HEK293 (cell line): ENCODE data around the gene KLHL4.
"Not testable (repeated sequence)": the region's sequence is repeated elsewhere in the genome, so short reads cannot be mapped to it uniquely, and the experiment has no call there.

Experiments used
- CTCF ChIA-PET: fragments of 350-600 bp; formaldehyde crosslinking; extraction: SDS; loops from one replicate; lab custom pipeline; 2021; ENCODE audit warnings: antibody characterized with exemption; lab: Yijun Ruan, JAX
- POLR2A ChIA-PET: fragments of 300-600 bp; formaldehyde crosslinking; extraction: SDS; loops from one replicate; lab custom pipeline; 2020; ENCODE audit warnings: antibody characterized with exemption, inconsistent platforms; lab: Yijun Ruan, JAX
- H3K27ac ChIP-seq: fragments of 200-500 bp; sonication (Bioruptor generic); 2 replicates; pipeline ENCODE4 v1.5.1; 2014; ENCODE audit warnings: low read depth, low read length, control low read depth, inconsistent platforms; ENCODE audit errors: extremely low read depth
- H3K36me3 ChIP-seq, 2 experiments: fragments of 200-500 bp in 1 of 2; sonication (Bioruptor generic) in 1 of 2; 1 replicate in 1 of 2; 2 replicates in 1 of 2; pipeline ENCODE4 v1.5.1; 2014 to 2017; ENCODE audit warnings: inconsistent platforms in 2 of 2, low read length in 2 of 2; ENCODE audit not compliant: control insufficient read depth in 2 of 2, insufficient read depth in 1 of 2
- H3K4me1 ChIP-seq: fragments of 200-500 bp; sonication (Bioruptor generic); 2 replicates; pipeline ENCODE4 v1.5.1; 2014; ENCODE audit warnings: mild to moderate bottlenecking, low read length, inconsistent platforms; ENCODE audit not compliant: control insufficient read depth, insufficient read depth
- H3K4me3 ChIP-seq: 2 replicates; pipeline ENCODE4 v1.5.1; 2011; ENCODE audit warnings: low read depth, mild to moderate bottlenecking, control low read depth, low read length, moderate library complexity
- H3K9me3 ChIP-seq: fragments of 200-500 bp; sonication (Bioruptor generic); 2 replicates; pipeline ENCODE4 v1.5.1; 2014; ENCODE audit warnings: low read depth, low read length, inconsistent platforms; ENCODE audit not compliant: control insufficient read depth, insufficient read depth
- BCL11A ChIP-seq: fragments of 450-650 bp; formaldehyde crosslinking; IDR thresholded peaks from 2 replicates; pipeline ENCODE4 v1.5.1; 2016; ENCODE audit warnings: low read depth, missing biosample characterization, missing genetic modification characterization
- OVOL3 ChIP-seq: fragments of 450-650 bp; formaldehyde crosslinking; IDR thresholded peaks from 2 replicates; pipeline ENCODE4 v1.5.1; 2016; ENCODE audit warnings: missing biosample characterization, missing genetic modification characterization
- ZBTB20 ChIP-seq: fragments of 450-650 bp; formaldehyde crosslinking; IDR thresholded peaks from 2 replicates; pipeline ENCODE4 v1.5.1; 2016; ENCODE audit warnings: missing biosample characterization, missing genetic modification characterization
- ZBTB21 ChIP-seq: fragments of 450-650 bp; formaldehyde crosslinking; IDR thresholded peaks from 2 replicates; pipeline ENCODE4 v1.5.1; 2017; ENCODE audit warnings: missing biosample characterization, missing genetic modification characterization
- ZFP3 ChIP-seq: fragments of 450-650 bp; formaldehyde crosslinking; IDR thresholded peaks from 2 replicates; pipeline ENCODE4 v1.5.1; 2016; ENCODE audit warnings: low read depth, missing biosample characterization, missing genetic modification characterization
- ZFP69B ChIP-seq: fragments of 450-650 bp; formaldehyde crosslinking; IDR thresholded peaks from 2 replicates; pipeline ENCODE4 v1.5.1; 2016; ENCODE audit warnings: missing biosample characterization, missing genetic modification characterization
- ZNF223 ChIP-seq: fragments of 450-650 bp; formaldehyde crosslinking; IDR thresholded peaks from 2 replicates; pipeline ENCODE4 v1.5.1; 2016; ENCODE audit warnings: missing biosample characterization, missing genetic modification characterization
- ZNF24 ChIP-seq: fragments of 450-650 bp; formaldehyde crosslinking; IDR thresholded peaks from 2 replicates; pipeline ENCODE4 v1.5.1; 2016; ENCODE audit warnings: missing biosample characterization, missing genetic modification characterization
- ZNF350 ChIP-seq: fragments of 450-650 bp; formaldehyde crosslinking; IDR thresholded peaks from 2 replicates; pipeline ENCODE4 v1.5.0; 2017; ENCODE audit warnings: missing biosample characterization, mild to moderate bottlenecking, missing genetic modification characterization
- ZNF394 ChIP-seq: fragments of 450-650 bp; formaldehyde crosslinking; IDR thresholded peaks from 2 replicates; pipeline ENCODE4 v1.5.1; 2016; ENCODE audit warnings: missing biosample characterization, missing genetic modification characterization, mild to moderate bottlenecking, moderate library complexity, borderline replicate concordance
- ZNF48 ChIP-seq: fragments of 450-650 bp; formaldehyde crosslinking; IDR thresholded peaks from 2 replicates; pipeline ENCODE4 v1.5.1; 2016; ENCODE audit warnings: missing biosample characterization, missing genetic modification characterization
- ZNF529 ChIP-seq: fragments of 450-650 bp; formaldehyde crosslinking; IDR thresholded peaks from 2 replicates; pipeline ENCODE4 v1.5.1; 2017; ENCODE audit warnings: missing genetic modification characterization, missing biosample characterization; ENCODE audit not compliant: insufficient replicate concordance
- ZNF660 ChIP-seq: fragments of 450-650 bp; IDR thresholded peaks from 2 replicates; pipeline ENCODE4 v1.5.1; 2018; ENCODE audit warnings: missing biosample characterization, mild to moderate bottlenecking, missing genetic modification characterization
- ZNF843 ChIP-seq: fragments of 450-650 bp; formaldehyde crosslinking; IDR thresholded peaks from 2 replicates; pipeline ENCODE4 v1.5.1; 2016; ENCODE audit warnings: missing biosample characterization, missing genetic modification characterization
- TF ChIP-seq, protein P1 (sequence below): fragments of 450-650 bp; IDR thresholded peaks from 2 replicates; pipeline ENCODE4 v1.5.1; 2018; ENCODE audit warnings: missing biosample characterization, missing genetic modification characterization
- TF ChIP-seq, protein P2 (sequence below): fragments of 450-650 bp; formaldehyde crosslinking; IDR thresholded peaks from 2 replicates; pipeline ENCODE4 v1.5.0; 2017; ENCODE audit warnings: missing biosample characterization, missing genetic modification characterization, borderline replicate concordance
- TF ChIP-seq, protein P3 (sequence below): fragments of 450-650 bp; formaldehyde crosslinking; IDR thresholded peaks from 2 replicates; pipeline ENCODE4 v1.5.1; 2016; ENCODE audit warnings: missing biosample characterization, missing genetic modification characterization
- TF ChIP-seq, protein P4 (sequence below): fragments of 450-650 bp; formaldehyde crosslinking; IDR thresholded peaks from 2 replicates; pipeline ENCODE4 v1.5.1; 2016; ENCODE audit warnings: missing biosample characterization, missing genetic modification characterization
- TF ChIP-seq, protein P5 (sequence below): fragments of 450-650 bp; formaldehyde crosslinking; conservative IDR thresholded peaks from 2 replicates; pipeline ENCODE4 v1.5.1; 2016; ENCODE audit warnings: low read depth, missing biosample characterization, missing genetic modification characterization

The KLHL4 gene

DNA sequence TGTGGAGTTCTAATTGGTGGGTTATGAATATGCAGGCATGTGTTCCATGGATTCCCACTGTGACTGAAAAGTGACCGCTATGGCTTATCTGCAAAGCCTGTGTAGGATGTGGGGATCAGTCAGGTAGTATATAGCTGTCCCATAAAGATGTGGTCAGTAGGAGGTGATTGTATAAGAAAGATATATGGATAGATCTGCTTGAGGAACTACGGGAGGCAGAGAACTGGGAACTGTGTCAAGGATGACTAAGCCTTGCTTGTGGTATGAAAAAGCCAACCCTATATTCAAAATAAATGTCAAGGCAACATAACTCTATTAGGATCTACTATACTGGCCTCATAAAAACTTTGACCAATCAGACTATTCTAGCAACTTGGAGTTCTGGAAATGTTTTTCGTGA is 185.2 kb downstream of the KLHL4 start:
- no peaks in the 10 kb centered on the region for H3K4me1 ChIP-seq
- no peaks in the 10 kb centered on the region for H3K36me3 ChIP-seq
- no peak overlapping the region for H3K27ac ChIP-seq
- peaks cover 3% of the 10 kb centered on the region; the same call in 1 of the 2 replicates for H3K9me3 ChIP-seq
- ChIA-PET CTCF (no interaction called here), POLR2A (no interaction called here)
- H3K4me3 ChIP-seq, result no peak overlapping the region
- TF ChIP-seq BCL11A (tag by site-specific recombination) (no peak), ZNF529 (tag by site-specific recombination) (no peak), ZFP69B (tag by site-specific recombination) (no peak), ZNF350 (tag by site-specific recombination) (no peak), ZNF223 (tag by site-specific recombination) (no peak), ZBTB21 (no peak), ZNF394 (tag by site-specific recombination) (no peak)
- TF ChIP-seq, protein P1, sequence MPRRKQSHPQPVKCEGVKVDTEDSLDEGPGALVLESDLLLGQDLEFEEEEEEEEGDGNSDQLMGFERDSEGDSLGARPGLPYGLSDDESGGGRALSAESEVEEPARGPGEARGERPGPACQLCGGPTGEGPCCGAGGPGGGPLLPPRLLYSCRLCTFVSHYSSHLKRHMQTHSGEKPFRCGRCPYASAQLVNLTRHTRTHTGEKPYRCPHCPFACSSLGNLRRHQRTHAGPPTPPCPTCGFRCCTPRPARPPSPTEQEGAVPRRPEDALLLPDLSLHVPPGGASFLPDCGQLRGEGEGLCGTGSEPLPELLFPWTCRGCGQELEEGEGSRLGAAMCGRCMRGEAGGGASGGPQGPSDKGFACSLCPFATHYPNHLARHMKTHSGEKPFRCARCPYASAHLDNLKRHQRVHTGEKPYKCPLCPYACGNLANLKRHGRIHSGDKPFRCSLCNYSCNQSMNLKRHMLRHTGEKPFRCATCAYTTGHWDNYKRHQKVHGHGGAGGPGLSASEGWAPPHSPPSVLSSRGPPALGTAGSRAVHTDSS (tag by site-specific recombination), result no peak
- TF ChIP-seq, protein P2, sequence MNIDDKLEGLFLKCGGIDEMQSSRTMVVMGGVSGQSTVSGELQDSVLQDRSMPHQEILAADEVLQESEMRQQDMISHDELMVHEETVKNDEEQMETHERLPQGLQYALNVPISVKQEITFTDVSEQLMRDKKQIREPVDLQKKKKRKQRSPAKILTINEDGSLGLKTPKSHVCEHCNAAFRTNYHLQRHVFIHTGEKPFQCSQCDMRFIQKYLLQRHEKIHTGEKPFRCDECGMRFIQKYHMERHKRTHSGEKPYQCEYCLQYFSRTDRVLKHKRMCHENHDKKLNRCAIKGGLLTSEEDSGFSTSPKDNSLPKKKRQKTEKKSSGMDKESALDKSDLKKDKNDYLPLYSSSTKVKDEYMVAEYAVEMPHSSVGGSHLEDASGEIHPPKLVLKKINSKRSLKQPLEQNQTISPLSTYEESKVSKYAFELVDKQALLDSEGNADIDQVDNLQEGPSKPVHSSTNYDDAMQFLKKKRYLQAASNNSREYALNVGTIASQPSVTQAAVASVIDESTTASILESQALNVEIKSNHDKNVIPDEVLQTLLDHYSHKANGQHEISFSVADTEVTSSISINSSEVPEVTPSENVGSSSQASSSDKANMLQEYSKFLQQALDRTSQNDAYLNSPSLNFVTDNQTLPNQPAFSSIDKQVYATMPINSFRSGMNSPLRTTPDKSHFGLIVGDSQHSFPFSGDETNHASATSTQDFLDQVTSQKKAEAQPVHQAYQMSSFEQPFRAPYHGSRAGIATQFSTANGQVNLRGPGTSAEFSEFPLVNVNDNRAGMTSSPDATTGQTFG, result no peak
- TF ChIP-seq, protein P3, sequence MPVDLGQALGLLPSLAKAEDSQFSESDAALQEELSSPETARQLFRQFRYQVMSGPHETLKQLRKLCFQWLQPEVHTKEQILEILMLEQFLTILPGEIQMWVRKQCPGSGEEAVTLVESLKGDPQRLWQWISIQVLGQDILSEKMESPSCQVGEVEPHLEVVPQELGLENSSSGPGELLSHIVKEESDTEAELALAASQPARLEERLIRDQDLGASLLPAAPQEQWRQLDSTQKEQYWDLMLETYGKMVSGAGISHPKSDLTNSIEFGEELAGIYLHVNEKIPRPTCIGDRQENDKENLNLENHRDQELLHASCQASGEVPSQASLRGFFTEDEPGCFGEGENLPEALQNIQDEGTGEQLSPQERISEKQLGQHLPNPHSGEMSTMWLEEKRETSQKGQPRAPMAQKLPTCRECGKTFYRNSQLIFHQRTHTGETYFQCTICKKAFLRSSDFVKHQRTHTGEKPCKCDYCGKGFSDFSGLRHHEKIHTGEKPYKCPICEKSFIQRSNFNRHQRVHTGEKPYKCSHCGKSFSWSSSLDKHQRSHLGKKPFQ, result no peak
- TF ChIP-seq, protein P4, sequence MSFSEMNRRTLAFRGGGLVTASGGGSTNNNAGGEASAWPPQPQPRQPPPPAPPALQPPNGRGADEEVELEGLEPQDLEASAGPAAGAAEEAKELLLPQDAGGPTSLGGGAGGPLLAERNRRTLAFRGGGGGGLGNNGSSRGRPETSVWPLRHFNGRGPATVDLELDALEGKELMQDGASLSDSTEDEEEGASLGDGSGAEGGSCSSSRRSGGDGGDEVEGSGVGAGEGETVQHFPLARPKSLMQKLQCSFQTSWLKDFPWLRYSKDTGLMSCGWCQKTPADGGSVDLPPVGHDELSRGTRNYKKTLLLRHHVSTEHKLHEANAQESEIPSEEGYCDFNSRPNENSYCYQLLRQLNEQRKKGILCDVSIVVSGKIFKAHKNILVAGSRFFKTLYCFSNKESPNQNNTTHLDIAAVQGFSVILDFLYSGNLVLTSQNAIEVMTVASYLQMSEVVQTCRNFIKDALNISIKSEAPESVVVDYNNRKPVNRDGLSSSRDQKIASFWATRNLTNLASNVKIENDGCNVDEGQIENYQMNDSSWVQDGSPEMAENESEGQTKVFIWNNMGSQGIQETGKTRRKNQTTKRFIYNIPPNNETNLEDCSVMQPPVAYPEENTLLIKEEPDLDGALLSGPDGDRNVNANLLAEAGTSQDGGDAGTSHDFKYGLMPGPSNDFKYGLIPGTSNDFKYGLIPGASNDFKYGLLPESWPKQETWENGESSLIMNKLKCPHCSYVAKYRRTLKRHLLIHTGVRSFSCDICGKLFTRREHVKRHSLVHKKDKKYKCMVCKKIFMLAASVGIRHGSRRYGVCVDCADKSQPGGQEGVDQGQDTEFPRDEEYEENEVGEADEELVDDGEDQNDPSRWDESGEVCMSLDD, result no peak

DNA sequence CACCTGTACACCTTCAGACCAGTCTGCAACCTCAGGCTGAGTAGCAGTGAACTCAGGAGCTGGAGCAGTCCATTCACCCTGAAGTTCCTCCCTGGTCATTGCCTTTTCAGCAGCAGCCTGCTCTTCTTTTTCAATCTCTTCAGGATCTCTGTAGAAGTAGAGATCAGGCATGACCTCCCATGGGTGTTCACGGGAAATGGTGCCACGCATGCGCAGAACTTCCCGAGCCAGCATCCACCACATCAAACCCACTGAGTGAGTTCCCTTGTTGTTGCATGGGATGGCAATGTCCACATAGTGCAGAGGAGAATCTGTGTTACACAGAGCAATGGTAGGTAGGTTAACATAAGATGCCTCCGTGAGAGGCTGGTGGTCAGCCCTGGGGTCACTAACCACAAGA is 185.9 kb downstream of the KLHL4 start:
- POLR2A ChIA-PET, CTCF ChIA-PET, H3K9me3 ChIP-seq, H3K4me1 ChIP-seq, H3K27ac ChIP-seq, H3K4me3 ChIP-seq, H3K36me3 ChIP-seq: not testable (repeated sequence)

DNA sequence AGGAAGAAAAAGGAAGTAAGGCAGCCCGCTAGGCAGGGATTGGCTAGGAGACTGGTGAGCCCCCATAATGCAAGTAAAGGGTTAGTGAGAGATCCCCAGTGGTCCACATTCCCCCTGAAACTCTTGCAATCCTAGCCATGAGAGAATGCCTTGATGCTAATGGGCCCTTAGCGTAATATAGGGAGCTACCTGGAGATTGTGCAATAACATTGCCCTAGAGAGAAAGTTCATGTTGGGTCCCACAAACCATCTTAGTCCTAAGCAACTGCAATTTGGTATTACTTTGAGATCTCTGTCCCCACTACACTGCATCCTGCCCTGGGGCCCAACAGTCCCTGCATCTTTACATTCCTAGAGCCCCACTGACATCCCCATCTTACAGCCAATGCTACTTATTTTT is 188.5 kb downstream of the KLHL4 start:
- ChIA-PET CTCF (interaction anchor here (0.5 kb wide), 1 partner anchor 36 kb away, joined by 3 read pairs; no protein-coding TSS in a partner anchor), POLR2A (no interaction called here)
- no peaks in the 10 kb centered on the region for H3K36me3 ChIP-seq
- H3K27ac ChIP-seq, result no peak overlapping the region
- peaks cover 3% of the 10 kb centered on the region; the same call in 1 of the 2 replicates for H3K9me3 ChIP-seq
- H3K4me3 ChIP-seq, result no peak overlapping the region
- H3K4me1 ChIP-seq, result no peaks in the 10 kb centered on the region
- TF ChIP-seq ZNF843 (tag by site-specific recombination) (no peak), ZNF660 (no peak), OVOL3 (tag by site-specific recombination) (no peak), ZFP3 (no peak), ZNF48 (tag by site-specific recombination) (no peak), ZBTB20 (tag by site-specific recombination) (no peak), ZNF24 (tag by site-specific recombination) (no peak)
- TF ChIP-seq, protein P5, sequence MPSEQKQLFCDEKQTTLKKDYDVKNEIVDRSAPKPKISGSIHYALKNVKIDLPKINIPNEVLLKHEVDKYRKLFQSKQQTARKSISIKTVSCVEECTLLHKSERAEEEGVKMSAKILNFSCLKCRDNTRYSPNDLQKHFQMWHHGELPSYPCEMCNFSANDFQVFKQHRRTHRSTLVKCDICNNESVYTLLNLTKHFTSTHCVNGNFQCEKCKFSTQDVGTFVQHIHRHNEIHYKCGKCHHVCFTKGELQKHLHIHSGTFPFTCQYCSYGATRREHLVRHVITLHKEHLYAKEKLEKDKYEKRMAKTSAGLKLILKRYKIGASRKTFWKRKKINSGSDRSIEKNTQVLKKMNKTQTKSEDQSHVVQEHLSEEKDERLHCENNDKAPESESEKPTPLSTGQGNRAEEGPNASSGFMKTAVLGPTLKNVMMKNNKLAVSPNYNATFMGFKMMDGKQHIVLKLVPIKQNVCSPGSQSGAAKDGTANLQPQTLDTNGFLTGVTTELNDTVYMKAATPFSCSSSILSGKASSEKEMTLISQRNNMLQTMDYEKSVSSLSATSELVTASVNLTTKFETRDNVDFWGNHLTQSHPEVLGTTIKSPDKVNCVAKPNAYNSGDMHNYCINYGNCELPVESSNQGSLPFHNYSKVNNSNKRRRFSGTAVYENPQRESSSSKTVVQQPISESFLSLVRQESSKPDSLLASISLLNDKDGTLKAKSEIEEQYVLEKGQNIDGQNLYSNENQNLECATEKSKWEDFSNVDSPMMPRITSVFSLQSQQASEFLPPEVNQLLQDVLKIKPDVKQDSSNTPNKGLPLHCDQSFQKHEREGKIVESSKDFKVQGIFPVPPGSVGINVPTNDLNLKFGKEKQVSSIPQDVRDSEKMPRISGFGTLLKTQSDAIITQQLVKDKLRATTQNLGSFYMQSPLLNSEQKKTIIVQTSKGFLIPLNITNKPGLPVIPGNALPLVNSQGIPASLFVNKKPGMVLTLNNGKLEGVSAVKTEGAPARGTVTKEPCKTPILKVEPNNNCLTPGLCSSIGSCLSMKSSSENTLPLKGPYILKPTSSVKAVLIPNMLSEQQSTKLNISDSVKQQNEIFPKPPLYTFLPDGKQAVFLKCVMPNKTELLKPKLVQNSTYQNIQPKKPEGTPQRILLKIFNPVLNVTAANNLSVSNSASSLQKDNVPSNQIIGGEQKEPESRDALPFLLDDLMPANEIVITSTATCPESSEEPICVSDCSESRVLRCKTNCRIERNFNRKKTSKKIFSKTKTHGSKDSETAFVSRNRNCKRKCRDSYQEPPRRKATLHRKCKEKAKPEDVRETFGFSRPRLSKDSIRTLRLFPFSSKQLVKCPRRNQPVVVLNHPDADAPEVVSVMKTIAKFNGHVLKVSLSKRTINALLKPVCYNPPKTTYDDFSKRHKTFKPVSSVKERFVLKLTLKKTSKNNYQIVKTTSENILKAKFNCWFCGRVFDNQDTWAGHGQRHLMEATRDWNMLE (tag by site-specific recombination), result no peak
